Spleen (tissue), 7 donors: ENCODE data around the gene RCSD1.

ENCODE experiments used
- POLR2A ChIP-seq, 3 donors: fragments of 450-650 bp; IDR thresholded peaks; one replicate each; pipeline ENCODE4 v1.5.1; 2017; ENCODE audit warnings: antibody characterized with exemption in 3 of 3, mild to moderate bottlenecking in 1 of 3
- POLR2AphosphoS5 ChIP-seq, 3 donors: sonication (generic); formaldehyde crosslinking; IDR thresholded peaks; one replicate each; pipeline ENCODE4 v1.5.1; 2017; ENCODE audit warnings: antibody characterized with exemption in 3 of 3
- TF ChIP-seq, protein P1 (sequence below), 11 experiments: fragments of 200-600 bp in 7 of 11; fragments of 450-650 bp in 4 of 11; sonication (generic) in 4 of 11; IDR thresholded peaks in 8 of 11; conservative IDR thresholded peaks in 3 of 11; 1 replicate in 7 of 11; 2 replicates in 4 of 11; pipeline versions ENCODE4 v1.4.0 to v1.8.0; 2016 to 2021; ENCODE audit warnings: antibody characterized with exemption in 11 of 11, inconsistent platforms in 4 of 11, mild to moderate bottlenecking in 1 of 11
- donor health status: DM: no; HTN: no; CAD: no; lungs with moderate emphysema.
- donor health status: DM: no; HTN: no; CAD: no.
- donor health status: DM: no; HTN: no; CAD: no.

DNA sequence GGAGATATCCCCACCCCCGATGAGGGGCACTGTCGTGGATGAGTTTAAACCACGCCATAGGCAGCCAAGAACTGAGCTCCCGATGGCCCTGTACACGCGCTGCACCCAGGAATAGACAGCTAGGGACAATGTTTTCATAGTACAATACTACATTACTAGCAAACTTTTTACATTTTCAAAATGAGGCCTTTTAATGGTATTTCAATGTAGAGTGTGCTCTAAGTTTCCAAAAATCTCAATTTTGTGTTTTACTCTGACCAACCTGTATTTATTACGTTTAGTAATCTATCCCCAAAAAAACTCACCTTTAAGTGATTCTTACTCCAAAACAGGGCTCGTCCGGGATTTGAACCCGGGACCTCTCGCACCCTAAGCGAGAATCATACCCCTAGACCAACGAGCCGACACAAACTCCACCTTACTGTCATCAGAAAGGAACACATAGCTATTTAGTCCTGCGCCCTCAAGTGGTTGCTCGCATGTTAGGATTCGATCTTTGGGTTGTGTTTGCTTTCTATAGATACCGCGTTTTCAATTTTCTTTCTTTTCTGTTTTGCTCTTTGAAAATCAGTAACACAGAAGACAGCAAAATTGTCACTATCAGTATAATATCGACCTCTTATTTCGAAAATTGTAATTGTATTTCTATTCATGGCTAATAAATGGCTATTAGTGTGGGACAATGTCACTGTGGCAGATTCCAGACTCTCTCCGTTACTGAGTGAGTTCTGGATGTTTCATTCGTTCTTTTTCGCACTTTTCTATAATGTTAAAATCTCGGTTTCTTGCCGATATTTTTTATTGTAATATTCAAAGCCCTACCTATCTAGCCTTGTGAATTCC, 85.3 kb downstream of the RCSD1 start:
- TF ChIP-seq, protein P1, sequence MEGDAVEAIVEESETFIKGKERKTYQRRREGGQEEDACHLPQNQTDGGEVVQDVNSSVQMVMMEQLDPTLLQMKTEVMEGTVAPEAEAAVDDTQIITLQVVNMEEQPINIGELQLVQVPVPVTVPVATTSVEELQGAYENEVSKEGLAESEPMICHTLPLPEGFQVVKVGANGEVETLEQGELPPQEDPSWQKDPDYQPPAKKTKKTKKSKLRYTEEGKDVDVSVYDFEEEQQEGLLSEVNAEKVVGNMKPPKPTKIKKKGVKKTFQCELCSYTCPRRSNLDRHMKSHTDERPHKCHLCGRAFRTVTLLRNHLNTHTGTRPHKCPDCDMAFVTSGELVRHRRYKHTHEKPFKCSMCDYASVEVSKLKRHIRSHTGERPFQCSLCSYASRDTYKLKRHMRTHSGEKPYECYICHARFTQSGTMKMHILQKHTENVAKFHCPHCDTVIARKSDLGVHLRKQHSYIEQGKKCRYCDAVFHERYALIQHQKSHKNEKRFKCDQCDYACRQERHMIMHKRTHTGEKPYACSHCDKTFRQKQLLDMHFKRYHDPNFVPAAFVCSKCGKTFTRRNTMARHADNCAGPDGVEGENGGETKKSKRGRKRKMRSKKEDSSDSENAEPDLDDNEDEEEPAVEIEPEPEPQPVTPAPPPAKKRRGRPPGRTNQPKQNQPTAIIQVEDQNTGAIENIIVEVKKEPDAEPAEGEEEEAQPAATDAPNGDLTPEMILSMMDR (IDR thresholded peaks at IDR 0.05 in 8 of 11, conservative IDR thresholded peaks at IDR 0.05 in 3 of 11): peak; percentile 52 to 92 (median 81)
- TF ChIP-seq POLR2AphosphoS5 (IDR thresholded peaks at IDR 0.05) (peak in 1 of 3 donors; percentile 58), POLR2A (IDR thresholded peaks at IDR 0.05) (no peak)
